ENCODE results near the gene ARHGDIG.
"Not testable (repeated sequence)": the region's sequence is repeated elsewhere in the genome, so short reads cannot be mapped to it uniquely, and the experiment has no call there.

Gene ARHGDIG

DNA sequence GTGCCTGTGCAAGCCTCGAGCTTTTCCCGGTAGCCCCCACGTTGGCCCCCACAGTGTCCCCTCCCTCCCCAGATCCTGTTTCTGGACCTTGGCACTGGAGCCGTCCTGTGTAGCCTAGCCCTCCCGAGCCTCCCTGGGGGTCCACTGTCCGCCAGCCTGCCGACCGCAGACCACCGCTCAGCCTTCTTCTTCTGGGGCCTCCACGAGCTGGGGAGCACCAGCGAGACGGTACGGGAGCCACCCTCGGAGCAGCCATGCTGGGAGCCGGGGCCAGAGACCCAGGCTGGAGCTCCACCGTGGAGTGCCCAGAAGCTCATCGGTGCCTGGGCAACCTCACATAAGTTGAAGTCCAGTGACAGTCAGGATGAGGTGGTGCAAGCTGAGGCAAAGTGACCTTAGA lies 16.4 kb upstream of the ARHGDIG start:
- DNase-seq (ENCODE audit: low read depth), result no peak

DNA sequence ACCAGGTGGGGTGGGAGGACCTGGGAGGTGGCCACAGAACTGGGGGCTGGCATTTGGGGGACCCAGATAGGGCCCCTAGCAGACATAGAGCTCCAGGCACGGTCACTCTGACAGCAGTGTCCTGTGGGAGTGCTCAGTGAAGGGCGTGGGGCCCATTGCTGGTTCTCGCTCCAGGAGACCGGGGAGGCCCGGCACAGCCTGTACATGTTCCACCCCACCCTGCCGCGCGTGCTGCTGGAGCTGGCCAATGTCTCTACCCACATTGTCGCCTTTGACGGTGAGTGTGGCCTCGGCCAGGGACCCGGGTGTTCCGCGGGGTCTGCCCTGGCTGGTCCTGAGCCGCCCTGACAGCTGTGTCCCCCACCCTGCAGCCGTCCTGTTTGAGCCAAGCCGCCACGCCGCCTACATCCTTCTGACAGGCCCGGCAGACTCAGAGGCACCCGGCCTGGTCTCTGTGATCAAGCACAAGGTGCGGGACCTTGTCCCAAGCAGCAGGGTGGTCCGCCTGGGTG lies 15.9 kb upstream of the ARHGDIG start:
- no peak for DNase-seq (ENCODE audit: low read depth)

DNA sequence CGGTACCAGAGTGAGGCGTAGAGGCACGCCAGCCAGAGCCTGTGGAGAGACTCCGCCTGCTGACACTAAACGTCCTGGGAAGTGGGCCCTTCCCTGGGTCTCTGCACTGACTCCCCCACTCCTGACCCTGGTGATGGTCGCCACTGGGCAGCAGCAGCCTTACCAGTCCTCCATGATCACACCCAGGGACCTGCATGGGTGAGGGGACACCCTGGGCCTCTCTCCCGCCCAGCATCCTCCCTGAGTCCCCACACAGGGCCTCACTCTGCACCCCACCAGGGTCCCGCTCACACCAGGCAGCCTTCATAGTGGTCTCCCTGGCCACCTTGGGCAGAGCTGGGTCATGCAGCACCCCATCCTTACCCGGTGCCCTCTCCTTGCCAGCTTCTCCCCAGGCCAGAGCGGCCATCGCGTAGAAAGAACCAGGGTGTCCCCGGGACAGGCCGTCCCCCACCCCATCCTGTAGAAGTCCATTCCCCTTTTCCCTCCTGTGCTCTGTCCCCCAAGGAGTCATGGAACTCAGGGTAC lies 15.3 kb upstream of the ARHGDIG start:
- no peak for DNase-seq (ENCODE audit: low read depth)

DNA sequence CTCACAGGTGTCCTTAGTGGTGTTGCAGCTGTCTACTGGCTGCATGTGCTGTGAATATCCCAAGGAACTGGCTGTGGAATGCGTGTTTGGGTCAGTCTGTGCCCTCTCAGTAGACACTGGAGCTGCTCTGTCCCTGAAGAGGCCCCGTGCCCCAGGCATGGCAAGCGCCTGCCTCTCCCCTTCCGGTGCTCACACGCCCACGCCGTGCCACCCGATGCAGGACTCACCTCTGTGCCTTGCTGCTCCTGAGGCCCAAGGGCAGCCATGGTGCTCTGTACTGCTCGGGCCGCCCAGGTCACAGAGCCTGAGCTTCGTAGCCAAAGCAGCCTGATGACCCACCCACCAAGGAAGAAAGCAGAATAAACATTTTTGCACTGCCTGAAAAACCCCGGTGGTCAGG lies 14.7 kb upstream of the ARHGDIG start:
- no peak for DNase-seq (ENCODE audit: low read depth)

DNA sequence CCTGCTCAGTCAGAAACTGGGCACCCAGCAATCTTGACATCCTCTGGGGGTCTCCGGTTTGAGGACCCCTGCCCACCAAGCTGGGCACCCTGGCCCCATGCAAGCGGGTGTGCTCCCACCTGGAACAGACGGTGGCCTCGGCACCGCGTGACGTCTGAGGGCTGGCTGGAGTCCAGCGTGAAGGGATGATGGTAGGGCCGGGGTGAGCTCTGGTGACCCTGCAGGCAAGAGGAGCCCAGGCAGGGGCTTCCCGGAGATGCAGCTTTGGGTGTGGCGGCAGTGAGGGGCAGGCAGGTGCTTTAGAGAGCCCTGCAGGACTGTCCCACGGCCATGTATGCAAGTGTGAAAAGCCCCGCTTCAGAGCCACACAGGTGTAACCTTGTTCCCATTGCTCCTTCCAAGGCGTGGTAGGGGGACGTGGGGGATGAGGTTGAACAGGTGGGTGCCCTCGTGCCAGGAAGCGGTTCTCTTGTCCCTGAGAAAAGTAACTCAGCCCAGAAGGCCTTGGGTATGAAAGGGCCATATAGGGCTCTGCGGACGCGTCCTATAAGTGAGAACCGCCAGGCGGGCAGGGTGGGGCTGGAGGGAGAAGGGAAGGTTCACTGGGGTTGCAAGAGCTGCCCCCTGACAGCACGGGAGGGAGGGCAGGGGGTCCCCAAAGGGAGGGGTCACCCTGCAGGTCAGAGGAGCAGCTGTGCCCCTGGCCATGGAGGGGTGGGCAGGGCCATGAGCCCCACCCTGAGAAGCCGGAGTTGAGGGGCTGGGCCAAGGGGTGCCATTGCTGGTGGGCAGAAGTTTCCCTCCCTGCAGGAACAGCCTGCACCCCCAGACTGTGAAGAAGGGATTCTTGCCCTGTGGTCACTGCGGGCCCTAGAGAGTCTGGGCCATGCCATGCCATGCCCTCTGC lies 13.9 kb upstream of the ARHGDIG start:
- DNase-seq (ENCODE audit: low read depth), result no peak

DNA sequence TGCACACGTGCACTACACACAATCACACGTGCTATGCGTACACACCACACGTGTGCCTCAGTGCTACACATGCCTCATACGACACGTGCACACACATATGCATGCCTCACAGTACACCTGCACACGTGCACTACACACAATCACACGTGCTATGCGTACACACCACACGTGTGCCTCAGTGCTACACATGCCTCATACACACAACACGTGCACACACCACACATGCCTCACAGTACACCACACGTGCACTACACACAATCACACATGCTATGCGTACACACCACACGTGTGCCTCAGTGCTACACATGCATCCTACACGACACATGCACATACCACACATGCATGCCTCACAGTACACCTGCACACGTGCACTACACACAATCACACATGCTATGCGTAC lies 12.8 kb upstream of the ARHGDIG start:
- DNase-seq (ENCODE audit: low read depth), result not testable (repeated sequence)

DNA sequence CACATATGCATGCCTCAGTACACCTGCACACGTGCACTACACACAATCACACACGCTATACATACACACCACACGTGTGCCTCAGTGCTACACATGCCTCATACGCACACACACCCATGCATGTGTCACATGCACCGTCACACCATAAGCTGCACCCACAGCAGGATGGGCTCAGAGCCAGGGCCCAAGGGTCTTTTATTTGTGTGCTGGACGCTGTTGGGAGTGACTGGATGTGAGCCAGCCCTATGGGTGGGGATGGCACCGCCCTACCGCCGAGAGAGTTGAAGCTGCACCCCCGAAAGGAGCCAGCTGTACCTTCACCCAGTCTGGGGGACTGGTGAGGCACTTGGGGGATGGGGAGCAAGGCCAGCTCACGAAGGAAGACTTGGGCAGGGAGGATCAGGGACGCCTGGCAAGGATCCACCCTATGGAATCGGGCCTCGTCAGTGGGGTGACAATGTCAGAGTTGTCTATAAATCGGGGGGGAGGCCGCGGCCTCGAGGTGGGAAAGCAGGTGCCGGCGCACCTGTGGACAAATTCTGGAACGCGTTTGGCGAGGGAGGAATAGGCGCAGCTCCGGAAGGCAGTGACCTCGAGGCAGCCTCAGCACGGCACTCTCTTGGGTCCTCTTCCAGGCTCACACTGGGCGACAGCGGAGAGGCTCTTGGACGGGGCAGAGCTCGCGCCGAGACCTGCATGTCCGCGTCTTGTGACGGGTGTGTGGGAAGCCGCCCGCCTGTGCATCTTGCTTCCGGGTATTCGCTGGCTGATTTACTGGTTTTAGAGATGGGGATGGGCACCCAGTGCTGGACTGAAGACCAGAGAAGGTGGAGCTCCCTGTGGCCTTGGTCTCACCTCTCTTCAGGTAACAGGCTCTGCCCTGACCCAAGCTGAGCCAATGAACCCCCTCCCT lies 12.0 kb upstream of the ARHGDIG start:
- no peak for DNase-seq (ENCODE audit: low read depth)

DNA sequence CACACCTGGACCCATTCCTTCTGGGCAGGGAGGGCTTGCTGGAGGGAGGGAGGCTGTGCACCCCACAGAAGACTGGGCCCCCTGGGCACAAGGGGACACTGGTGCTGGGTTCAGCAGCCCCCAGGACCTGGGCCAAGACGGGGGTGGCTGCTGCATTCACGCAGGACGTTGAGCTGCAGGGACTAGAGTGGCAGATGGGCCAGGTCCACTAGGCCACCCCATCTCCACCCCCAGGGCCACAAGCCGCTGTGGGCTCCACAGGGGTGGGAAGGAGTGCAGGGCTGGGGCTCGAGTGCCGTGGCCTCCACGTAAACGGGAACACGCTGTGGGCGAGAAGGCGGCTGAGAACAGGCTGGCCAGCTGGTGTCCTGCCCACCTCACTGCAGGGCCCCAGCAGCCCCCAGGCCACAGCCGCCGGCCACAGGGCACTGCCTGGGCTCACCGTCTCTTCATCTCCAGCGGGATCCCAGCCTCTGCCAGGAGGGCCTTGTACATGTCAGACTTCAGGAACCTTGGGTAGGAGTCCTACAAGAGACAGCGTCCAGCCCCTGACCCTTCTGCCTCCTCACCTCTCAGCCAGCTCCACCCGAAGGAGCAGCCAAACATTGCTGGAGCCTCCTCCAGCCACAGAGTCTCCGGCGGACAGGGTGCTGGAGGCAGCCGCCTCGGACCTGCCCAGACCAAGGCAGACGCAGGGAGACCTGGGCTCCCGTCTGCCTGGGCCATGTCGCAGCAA lies 11.2 kb upstream of the ARHGDIG start:
- no peak for DNase-seq (ENCODE audit: low read depth)

DNA sequence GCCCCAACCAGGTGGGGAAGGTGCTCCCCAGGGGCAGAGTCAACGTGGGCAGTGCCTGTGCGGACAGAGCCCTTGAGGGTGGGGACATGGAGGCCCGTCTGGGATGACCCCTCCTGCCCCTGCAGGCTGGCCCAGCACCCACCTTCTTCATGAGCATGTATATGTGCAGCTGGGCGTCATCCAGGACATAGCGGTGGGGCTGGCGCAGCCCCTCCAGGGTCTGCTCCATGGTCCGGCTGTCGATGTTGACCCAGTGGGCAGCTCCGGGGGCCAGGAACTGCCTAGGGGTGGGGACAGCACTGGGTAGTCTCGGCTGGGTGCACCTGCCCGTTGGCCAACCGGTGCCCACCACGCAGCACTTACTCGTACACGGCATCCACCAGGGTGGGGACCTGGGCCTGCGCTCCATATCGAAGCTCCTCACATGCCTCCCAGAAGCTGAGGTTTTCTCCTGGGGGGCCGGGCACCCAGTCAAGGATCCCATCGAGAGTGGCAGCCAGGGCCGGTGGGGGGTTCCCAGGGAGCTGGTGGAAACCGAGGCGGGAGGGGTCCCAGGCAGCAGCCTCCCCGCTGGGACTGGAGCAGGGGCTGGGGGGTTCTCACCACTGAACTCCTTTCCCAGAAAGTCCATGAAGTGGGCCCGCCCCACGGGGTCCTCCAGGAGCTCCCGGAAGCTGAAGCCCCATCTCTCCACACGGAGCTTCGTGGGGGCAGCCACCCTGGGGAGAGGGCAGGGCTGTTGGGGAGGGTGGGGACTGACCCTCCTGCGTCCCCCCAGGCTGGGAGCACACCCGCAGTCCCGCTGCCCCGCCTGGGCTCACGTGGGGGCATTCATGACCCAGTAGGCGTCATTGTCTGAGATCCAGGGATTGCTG lies 9.8 kb upstream of the ARHGDIG start:
- no peak for DNase-seq (ENCODE audit: low read depth)

DNA sequence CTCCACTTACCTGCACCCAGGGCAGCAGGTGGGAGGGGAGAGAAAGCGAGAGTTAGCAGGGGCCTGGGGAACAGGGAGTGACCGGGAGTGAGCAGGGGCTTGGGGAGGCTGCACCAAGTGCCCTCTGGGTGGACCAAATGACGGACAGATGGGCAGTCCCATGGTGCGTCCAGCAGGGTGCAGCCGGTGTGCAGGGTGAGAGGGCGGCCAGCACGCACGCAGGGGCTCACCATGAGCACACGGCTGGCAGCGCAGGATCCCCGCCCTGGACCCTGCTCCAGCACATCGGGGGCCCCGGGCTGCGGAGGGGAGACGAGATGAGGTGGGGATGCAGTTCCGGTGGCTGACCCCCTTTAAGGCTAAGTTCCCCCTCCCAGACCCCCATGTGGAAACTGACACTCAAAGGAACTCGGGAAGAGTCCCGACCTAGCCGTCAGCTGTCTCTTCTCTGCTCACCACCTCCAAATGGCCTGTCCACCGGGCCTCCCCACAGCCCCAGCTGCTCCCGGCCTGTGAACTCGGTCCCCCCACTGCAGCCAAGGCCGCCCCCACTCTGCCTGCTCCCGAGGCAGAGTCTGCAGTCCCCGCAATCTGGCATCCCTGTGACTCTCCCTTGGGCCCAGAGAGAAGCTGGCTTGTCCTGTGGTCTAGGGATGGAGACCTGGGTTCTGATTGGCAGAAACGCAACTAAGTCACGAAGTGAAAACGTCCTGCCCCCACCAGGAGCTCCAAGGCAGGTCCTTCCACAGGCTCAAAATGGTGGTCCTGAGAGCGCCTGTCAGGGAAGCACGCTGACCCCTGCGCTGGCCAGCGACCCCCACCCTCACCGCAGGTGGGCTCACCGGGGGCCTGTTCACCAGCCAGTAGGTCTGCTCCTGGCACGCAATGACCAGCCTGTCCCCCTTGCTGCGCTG lies 7.5 kb upstream of the ARHGDIG start:
- DNase-seq (ENCODE audit: low read depth), result no peak

DNA sequence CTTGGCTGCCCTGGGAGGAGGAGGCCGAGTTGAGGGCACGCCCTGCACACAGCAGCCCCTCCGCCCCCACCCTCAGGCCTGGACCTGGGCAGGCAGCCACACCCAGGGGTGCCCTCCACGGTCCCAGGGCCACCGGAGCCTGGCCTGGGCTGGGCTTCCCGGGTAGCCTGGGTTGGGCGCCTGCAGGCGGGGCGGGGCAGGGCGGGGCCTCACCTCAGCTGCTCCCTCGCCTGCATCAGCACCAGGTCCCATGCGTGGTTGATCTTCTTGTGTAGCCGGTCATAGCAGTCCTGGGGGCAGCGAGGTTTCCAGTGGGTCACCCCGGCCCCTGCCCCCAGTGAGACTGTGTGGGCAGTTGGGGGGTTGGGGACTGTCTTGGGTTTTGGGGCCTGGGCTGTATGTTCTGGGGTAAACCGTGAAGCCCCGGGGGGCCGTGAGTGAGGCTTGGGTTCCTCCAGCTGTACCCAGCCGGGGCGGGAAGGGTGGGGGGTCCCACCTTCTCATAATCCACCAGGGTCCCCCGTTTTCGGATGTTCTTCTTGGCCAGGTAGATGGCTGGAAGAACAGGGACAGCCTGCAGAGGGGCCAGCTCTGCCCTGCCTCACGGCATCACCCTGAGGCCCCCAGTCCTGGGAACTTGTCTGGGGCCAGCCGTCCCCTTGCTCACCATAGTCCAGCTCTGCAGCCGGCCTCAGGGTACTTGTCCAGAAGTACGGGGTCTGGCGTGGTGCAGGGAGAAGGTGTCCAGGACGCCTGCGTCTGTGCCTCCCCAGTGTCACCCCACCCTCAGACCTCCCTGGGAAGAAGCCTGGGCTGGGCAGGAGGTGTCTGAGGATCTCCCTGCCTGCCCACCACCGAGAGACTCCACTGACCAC lies 6.6 kb upstream of the ARHGDIG start:
- no peak for DNase-seq (ENCODE audit: low read depth)

DNA sequence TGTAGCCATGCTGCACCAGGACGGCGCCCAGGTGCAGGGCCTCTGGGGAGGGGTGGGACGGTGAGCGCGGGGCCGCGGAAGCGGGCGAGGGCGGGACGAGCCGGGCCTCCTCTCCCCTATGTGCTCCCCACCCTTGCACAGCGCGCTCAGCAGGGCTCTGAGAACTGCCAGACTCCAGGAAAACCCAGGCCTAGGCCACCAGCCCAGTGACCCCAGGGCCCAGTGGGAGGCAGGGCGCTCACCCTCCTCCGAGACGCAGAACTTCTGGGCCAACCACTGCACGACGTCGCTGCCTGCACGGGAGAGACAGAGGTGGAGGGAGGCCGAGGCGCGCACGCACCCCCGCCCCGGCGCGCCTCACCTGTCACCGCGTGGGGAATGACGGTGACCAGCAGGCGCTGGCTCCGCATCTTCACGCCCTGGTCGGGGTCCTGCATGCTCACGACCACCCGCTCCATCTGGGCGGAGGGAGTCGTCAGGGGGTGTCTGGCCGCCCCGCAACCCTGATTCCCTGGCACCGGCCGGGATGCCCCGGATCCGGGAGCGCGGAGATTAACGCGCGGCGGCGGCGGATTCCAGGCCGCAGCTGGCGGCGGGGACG lies 5.2 kb upstream of the ARHGDIG start:
- no peak for DNase-seq (ENCODE audit: low read depth)

DNA sequence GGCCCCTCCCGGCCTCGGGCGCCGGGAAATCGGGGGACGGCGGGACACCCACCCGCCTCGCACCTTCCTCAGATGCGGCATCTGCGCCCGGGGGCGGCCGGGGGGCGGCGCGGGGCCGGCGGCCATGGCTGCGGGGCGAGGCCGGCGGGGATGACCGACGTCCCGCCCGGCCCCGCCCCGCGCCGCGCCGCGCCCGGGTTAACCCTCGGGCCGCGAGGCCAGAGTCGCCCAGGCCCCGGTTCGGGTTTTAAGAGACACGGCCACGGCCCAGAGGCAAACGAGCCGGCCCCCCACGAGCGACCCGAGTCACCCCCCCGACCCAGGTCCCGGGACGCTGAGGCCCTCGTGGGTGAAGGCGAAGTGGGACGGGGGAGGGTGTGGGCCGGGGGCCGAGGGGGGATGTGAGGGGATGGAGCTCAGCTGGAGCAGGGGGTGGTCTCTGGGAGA lies 4.6 kb upstream of the ARHGDIG start, which contains the start of gene RGS11:
Gene RGS11, minus strand, starts transcription at position 159 of the 447 bp plus-strand sequence. Its CDS starts 33 bp downstream, at position 126.
- DNase-seq (ENCODE audit: low read depth), result no peak

DNA sequence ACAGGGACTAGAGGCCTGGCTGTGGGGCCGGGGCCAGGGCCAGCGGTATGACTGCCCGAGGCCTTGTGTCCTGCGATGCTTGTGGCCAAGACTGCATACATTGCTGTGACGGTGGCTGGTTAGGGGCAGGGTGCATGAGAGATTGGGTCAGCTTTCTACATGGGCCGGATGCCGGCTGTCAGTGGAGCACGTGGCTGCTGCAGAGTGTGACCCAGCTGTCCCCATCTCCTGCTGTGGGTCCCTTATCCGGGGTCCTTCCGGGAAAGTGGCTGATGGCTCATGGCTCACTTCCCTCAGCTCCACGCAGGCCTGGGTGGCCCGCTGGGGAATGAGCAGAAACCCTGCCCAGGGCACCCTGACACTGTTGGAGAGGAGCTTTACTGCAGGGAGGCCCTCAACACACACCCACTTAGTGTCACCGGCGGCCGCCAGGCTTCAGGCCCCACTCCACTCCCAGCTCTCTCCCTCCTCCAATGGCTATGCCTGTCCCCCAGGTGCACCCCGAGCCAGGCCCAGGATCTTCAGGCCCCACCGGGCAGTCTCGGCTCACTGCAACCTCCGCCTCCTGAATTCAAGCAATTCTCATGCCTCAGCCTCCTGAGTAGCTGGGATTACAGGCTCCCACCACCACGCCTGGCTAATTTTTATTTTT lies 3.8 kb upstream of the ARHGDIG start:
- no peak for DNase-seq (ENCODE audit: low read depth)

DNA sequence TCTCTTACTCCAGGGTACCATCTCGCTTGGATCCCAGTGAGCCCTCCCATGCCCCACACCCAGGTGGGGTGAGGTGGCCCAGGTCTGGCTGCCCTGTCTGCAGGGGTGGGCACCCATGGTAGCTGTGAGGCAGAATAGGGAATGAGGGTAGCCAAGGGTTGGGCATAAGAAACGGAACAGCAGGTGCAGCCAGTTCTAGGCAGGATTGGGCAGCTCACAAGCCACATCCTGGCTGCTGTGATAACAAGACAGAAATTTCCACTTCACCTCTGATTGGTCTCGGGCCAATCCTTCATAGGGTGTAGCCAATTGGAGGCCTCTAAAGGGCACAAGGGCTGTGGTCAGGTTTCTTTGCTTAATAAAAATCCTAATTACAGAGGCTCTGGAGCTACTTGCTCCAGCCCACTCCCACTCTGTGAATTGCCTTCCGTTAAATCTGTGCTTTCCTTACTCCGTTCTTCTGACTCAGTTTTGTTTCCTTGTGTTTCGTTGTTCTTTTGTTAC lies 1.5 kb upstream of the ARHGDIG start:
- peak; percentile 70 for DNase-seq (ENCODE audit: low read depth)

DNA sequence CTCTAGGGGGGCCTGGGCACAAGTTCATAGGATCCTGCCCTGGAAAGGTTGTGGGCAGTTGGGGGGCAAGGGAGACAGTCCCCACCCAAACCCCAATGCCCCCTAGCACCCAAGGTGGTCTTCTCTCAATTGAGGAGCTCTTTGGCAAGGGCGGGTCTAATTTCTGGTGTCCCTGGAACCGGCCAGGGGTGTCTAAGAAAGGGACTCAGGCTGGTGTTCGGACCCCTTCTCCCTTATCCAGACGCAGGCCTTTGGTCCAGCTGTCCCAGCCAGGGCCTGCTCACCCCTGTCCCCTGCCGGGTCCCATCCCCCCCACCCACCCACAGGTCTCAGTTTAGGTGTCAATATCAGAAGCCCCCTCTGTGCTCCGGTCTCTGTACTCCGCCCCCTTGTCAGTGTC lies 860 bp upstream of the ARHGDIG start:
- DNase-seq (ENCODE audit: low read depth), result no peak

DNA sequence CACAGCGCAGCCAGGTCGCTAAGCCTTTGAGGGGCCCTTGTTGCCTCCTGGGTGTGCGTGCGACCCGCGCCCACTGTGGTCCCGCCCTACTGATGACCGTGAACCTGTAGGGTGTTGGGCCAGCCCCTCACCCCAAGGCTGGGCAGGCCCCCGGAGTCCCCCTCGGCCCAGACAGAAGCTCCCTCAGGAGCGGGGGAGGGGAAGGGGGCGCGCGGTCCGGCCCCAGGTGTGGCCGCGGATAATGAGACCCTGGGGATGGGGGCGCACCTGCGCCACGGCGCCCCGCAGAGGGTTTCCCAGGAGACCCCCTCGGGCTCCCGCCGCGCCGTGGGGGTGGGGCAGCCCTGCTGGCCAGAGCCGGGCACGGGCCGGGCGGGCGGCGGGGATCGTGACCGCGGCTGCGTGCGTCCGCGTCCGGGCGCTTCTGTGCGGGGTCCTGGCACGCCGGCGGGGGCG lies 358 bp upstream of the ARHGDIG start:
- no peak for DNase-seq (ENCODE audit: low read depth)

Data from iris pigment epithelial cell (primary cell).